Heart right ventricle (tissue), 16 donors: ENCODE measurements around the gene TGDS. TPM values are rescaled to one million over a fixed set of nuclear protein-coding genes. Genes with fewer than 3 reads are reported as not detected.

Source experiments
- ATAC-seq, 8 donors: fragments of 200-7000 bp; cut with Tn5 transposase; one replicate each; pipeline ENCODE4 v1.9.1; 2020; ENCODE audit warnings: mild to moderate bottlenecking in 8 of 8, moderate library complexity in 8 of 8, moderate number of reproducible peaks in 1 of 8
- DNase-seq, 2 donors: peaks; one replicate each; pipeline ENCODE4 v3.0.0-alpha.2; 2020
- H3K27ac ChIP-seq, 10 donors: fragments of 200-600 bp; sonication (generic) in 2 of 10; one replicate each; pipeline versions ENCODE4 v1.5.0 to v1.8.0; 2020 to 2022; ENCODE audit warnings: mild to moderate bottlenecking in 3 of 10
- H3K27me3 ChIP-seq, 7 donors: fragments of 200-600 bp; one replicate each; pipeline ENCODE4 v1.8.0; 2021 to 2022; ENCODE audit warnings: mild to moderate bottlenecking in 2 of 7
- H3K36me3 ChIP-seq, 9 donors: fragments of 200-600 bp; sonication (generic) in 1 of 9; one replicate each; pipeline versions ENCODE4 v1.5.0 to v1.8.0; 2020 to 2022; ENCODE audit warnings: mild to moderate bottlenecking in 2 of 9
- H3K4me1 ChIP-seq, 9 donors: fragments of 200-600 bp; sonication (generic) in 1 of 9; one replicate each; pipeline versions ENCODE4 v1.5.0 to v1.8.0; 2020 to 2022; ENCODE audit warnings: mild to moderate bottlenecking in 4 of 9
- H3K4me3 ChIP-seq, 10 donors: fragments of 200-600 bp; sonication (generic) in 2 of 10; one replicate each; pipeline versions ENCODE4 v1.5.0 to v1.8.0; 2020 to 2022; ENCODE audit warnings: mild to moderate bottlenecking in 7 of 10, moderate library complexity in 2 of 10
- H3K9me3 ChIP-seq, 11 donors: fragments of 200-600 bp in 10 of 11; sonication (generic) in 2 of 11; one replicate each; pipeline versions ENCODE4 v1.5.0 to v1.8.0; 2013 to 2022; ENCODE audit warnings: mild to moderate bottlenecking in 2 of 11, control low read depth in 1 of 11, moderate library complexity in 1 of 11
- WGBS, 2 donors: extraction: QIAGEN DNeasy Blood & Tissue Kit; methylation state at CpG; one replicate each; pipeline ENCODE4 v1.1.7; 2013; ENCODE audit warnings: inconsistent platforms in 1 of 2; 5-methylcytosine and 5-hydroxymethylcytosine counted together
- intact Hi-C, 10 donors: fragments of 100-400 bp; cut with DNase I; formaldehyde crosslinking; loops; one replicate each; pipeline versions ENCODE4 v1.11.1 to v1.14.2; 2022
- polyA plus RNA-seq, 2 donors: library from polyadenylated mRNA; stranded (reverse); fragments of 200-250 nt; gene quantifications; one replicate each; pipeline ENCODE4 v1.2.3, GENCODE V29; 2013
- total RNA-seq, 10 donors: library from RNA; stranded (reverse); fragmentation: NEBNext Ultra II Directional in 3 of 10; extraction: Animal tissue kit (Norgen Biotek cat#: 25700) in 3 of 10; gene quantifications; one replicate each; pipeline versions ENCODE4 v1.2.1 to v1.2.4, GENCODE V29; 2021 to 2023
- TF ChIP-seq, protein P1 (sequence below), 9 donors: fragments of 200-600 bp; sonication (generic) in 2 of 9; IDR thresholded peaks; one replicate each; pipeline versions ENCODE4 v1.5.0 to v1.8.0; 2021 to 2022; ENCODE audit warnings: antibody characterized with exemption in 9 of 9, mild to moderate bottlenecking in 5 of 9, moderate library complexity in 1 of 9
- donor health status: Arrhythmogenic right ventricular cardiomyopathy.
- donor health status: ischemic (EF 13 %, LVEDD 7.1; RV severe dilation, severe dysfunction).
- donor health status: healthy with polysubstance abuse.
- donor health status: DM: no; HTN: yes; CAD: no.
- donor health status: DM: no; HTN: no; CAD: no.
- donor health status: ischemic (EF 25% LVEDD 6.9; RV normal size, moderate dysfunction).
- donor health status: ischemic (EF 25% LVEDD 5.7; RV mildly dilated, moderate dysfunction).
- donor health status: healthy.
- donor health status: DM: yes; HTN: yes; CAD: no.
- donor health status: Ischemic cardiomyopathy.
- donor health status: ischemic (EF 35%, LVEDD 5.7; RV mildly dilated, moderate dysfunction).
- donor health status: nonischemic (EF 11% LVEDD 7.7; RV severe dilation, severe dysfunction).
- donor health status: DM: yes; HTN: yes; CAD: no.
- donor health status: PGD.
- donor health status: ischemic (EF 29% LVEDD 5.4; RV normal size, mild dysfunction).
- donor health status: nonischemic (EF 23%, LVEDD 6.1; RV moderate dilation, normal function).

TGDS gene
- total and polyA plus RNA-seq, 12 donors, result 3.3 to 7.3 (median 4.5) TPM

DNA sequence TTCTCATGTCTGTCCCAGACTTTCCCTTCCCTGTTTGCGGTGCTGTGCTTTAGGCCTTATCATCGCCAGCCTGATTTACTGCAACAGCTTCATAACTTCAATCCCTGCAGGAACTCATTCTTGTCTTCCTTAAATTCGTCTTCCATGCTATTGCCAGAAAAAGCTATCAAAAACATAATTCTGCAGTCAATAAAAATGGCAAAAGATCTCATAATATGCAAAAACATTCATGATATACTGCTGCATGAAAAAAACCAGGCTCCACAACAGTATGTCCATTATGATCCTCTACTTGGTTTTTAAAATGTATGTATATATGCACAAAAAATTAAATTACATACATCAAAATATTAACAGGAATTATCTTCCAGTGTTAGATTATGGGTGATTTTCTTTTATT, 28.4 kb downstream of the TGDS start:
- no peaks in the 10 kb centered on the region for H3K4me1 ChIP-seq
- 92 to 94% methylated on average over 3 of the region's 3 CpGs for WGBS, 2 donors
- TF ChIP-seq, protein P1, sequence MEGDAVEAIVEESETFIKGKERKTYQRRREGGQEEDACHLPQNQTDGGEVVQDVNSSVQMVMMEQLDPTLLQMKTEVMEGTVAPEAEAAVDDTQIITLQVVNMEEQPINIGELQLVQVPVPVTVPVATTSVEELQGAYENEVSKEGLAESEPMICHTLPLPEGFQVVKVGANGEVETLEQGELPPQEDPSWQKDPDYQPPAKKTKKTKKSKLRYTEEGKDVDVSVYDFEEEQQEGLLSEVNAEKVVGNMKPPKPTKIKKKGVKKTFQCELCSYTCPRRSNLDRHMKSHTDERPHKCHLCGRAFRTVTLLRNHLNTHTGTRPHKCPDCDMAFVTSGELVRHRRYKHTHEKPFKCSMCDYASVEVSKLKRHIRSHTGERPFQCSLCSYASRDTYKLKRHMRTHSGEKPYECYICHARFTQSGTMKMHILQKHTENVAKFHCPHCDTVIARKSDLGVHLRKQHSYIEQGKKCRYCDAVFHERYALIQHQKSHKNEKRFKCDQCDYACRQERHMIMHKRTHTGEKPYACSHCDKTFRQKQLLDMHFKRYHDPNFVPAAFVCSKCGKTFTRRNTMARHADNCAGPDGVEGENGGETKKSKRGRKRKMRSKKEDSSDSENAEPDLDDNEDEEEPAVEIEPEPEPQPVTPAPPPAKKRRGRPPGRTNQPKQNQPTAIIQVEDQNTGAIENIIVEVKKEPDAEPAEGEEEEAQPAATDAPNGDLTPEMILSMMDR (IDR thresholded peaks at IDR 0.05), result no peak
- no peak for DNase-seq
- no peaks in the 10 kb centered on the region for H3K9me3 ChIP-seq
- no peaks in the 10 kb centered on the region for H3K27me3 ChIP-seq
- no peak overlapping the region for H3K4me3 ChIP-seq
- no peak overlapping the region for H3K27ac ChIP-seq
- no peak for ATAC-seq
- peaks cover 0 to 48% (median 18%) of the 10 kb centered on the region in 9 donors for H3K36me3 ChIP-seq
- intact Hi-C loops, result no loop called here

DNA sequence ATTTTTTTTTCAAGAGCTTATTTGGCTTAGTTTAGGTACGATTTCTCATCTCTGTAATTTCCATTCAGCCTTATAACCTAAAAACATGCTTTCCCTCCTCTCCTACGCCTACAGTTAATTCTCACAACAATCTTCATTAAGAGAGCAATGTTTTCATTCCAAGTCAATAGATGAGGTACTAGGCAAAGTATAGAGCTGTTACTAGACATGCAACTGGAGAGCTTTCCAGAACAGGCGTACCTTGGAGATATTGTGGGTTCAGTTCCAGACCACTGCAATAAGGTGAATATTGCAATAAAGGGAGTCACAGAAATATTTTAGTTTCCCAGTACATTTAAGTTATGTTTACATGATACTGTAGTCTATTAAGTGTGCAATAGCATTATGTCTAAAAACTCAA, 34.8 kb downstream of the TGDS start:
- no peak overlapping the region for H3K27ac ChIP-seq
- H3K4me1 ChIP-seq, result no peaks in the 10 kb centered on the region
- WGBS, 2 donors, result 93 to 96% methylated on average over 3 of the region's 3 CpGs
- TF ChIP-seq, protein P1 (IDR thresholded peaks at IDR 0.05), result no peak
- no peaks in the 10 kb centered on the region for H3K9me3 ChIP-seq
- DNase-seq (no peak), ATAC-seq (no peak)
- no peaks in the 10 kb centered on the region for H3K27me3 ChIP-seq
- intact Hi-C loops, result no loop called here
- no peak overlapping the region for H3K4me3 ChIP-seq
- peaks cover 0 to 4% (median 0%) of the 10 kb centered on the region in 9 donors for H3K36me3 ChIP-seq

DNA sequence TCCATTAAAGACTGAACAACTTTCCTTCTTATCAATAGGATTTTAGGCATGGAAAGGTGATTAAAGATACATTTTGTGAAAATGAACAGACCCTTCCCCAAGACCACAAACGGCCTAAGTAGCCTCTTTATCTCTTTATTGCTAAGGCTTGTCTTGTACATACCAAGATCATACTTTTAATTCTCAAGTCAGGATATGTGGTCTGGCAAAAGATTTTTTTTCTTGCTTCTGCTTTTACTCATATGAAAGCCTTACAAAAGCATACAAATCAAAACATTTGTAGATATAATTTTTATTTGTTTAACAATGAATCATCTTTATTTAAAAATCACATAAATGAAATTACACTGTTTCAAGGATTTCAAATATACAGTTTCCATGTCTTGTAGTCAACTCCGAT, 35.8 kb downstream of the TGDS start:
- DNase-seq (no peak), ATAC-seq (no peak)
- no peak overlapping the region for H3K4me3 ChIP-seq
- TF ChIP-seq, protein P1 (IDR thresholded peaks at IDR 0.05), result no peak
- whole genome bisulfite sequencing, 2 donors, result 68% methylated on average over 2 of the region's 2 CpGs
- H3K9me3 ChIP-seq, result no peaks in the 10 kb centered on the region
- peaks cover 0 to 4% (median 0%) of the 10 kb centered on the region in 9 donors for H3K36me3 ChIP-seq
- no peaks in the 10 kb centered on the region for H3K4me1 ChIP-seq
- intact Hi-C loops, result no loop called here
- no peak overlapping the region for H3K27ac ChIP-seq
- no peaks in the 10 kb centered on the region for H3K27me3 ChIP-seq

DNA sequence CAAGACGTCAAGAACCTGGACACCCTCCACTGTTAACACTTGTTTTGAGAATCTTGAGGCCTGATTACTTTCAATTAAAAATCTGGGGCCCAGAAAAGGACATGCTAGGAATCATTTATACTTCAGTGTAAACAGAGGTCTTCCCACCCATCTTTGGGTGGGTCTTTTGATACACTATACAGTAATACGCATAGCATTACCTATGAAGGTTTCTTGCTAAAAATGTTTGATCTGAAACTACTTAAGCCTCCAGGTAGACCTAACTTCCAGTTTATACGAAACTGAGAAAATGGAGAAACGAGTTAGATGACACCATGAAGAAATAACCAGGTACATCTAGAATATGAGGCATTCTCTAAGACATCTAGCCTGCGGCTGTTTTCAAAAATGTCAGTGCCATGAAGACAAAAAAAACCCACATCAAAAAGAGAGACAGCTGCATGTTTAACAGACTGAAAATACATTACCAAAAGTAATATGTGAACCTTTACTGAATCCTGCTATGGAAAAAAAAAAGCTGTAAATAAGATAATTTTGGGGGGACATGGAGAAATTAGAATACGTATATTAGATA, 36.6 kb downstream of the TGDS start:
- TF ChIP-seq, protein P1 (IDR thresholded peaks at IDR 0.05), result no peak
- H3K9me3 ChIP-seq, result no peaks in the 10 kb centered on the region
- DNase-seq (no peak), ATAC-seq (no peak)
- peaks cover 0 to 4% (median 0%) of the 10 kb centered on the region in 9 donors for H3K36me3 ChIP-seq
- no peaks in the 10 kb centered on the region for H3K4me1 ChIP-seq
- intact Hi-C loops, result loop anchor here in 1 of 10 donors (5.0 kb wide), 1 partner anchor 33 kb away; no protein-coding TSS in a partner anchor
- H3K27me3 ChIP-seq, result no peaks in the 10 kb centered on the region
- no peak overlapping the region for H3K27ac ChIP-seq
- no peak overlapping the region for H3K4me3 ChIP-seq
- WGBS, 2 donors, result 78 to 92% methylated on average over 6 of the region's 6 CpGs
